Upper lobe of left lung (tissue), 6 donors: ENCODE measurements around the gene ACTRT2. TPM values are rescaled to one million over a fixed set of nuclear protein-coding genes. Genes with fewer than 3 reads are reported as not detected.

Source experiments
- ATAC-seq, 2 donors: fragments of 200-7000 bp; cut with Tn5 transposase; one replicate each; pipeline ENCODE4 v1.9.1; 2022; ENCODE audit warnings: mild to moderate bottlenecking in 2 of 2, moderate library complexity in 2 of 2; ENCODE audit not compliant: low FRiP score in 2 of 2
- DNase-seq, 2 donors: peaks; one replicate each; pipeline ENCODE4 v3.0.0-alpha.2; 2019 to 2020
- H3K27ac ChIP-seq, 4 donors: fragments of 200-600 bp; sonication (generic); one replicate each; pipeline ENCODE4 v1.5.1; 2016 to 2019
- H3K27me3 ChIP-seq, 4 donors: fragments of 200-600 bp; sonication (generic); one replicate each; pipeline ENCODE4 v1.5.1; 2017 to 2019
- H3K36me3 ChIP-seq, 4 donors: fragments of 200-600 bp; sonication (generic); one replicate each; pipeline ENCODE4 v1.5.1; 2016 to 2019
- H3K4me1 ChIP-seq, 4 donors: fragments of 200-600 bp; sonication (generic); one replicate each; pipeline ENCODE4 v1.5.1; 2018 to 2019
- H3K4me3 ChIP-seq, 4 donors: fragments of 200-600 bp; sonication (generic); one replicate each; pipeline ENCODE4 v1.5.1; 2017 to 2019; ENCODE audit warnings: mild to moderate bottlenecking in 2 of 4, moderate library complexity in 1 of 4
- H3K9me3 ChIP-seq, 4 donors: fragments of 200-600 bp; sonication (generic); one replicate each; pipeline ENCODE4 v1.5.1; 2018 to 2019
- EP300 ChIP-seq, 4 donors: sonication (generic); formaldehyde crosslinking; IDR thresholded peaks; one replicate each; pipeline ENCODE4 v1.5.1; 2017; ENCODE audit warnings: antibody characterized with exemption in 4 of 4, control low read depth in 2 of 4
- POLR2A ChIP-seq, 4 donors: fragments of 450-650 bp; IDR thresholded peaks; one replicate each; pipeline ENCODE4 v1.5.1; 2016 to 2017; ENCODE audit warnings: antibody characterized with exemption in 4 of 4, mild to moderate bottlenecking in 2 of 4
- POLR2AphosphoS5 ChIP-seq, 2 donors: sonication (generic); formaldehyde crosslinking; IDR thresholded peaks; one replicate each; pipeline ENCODE4 v1.5.1; 2017; ENCODE audit warnings: antibody characterized with exemption in 2 of 2
- WGBS, 2 donors: methylation state at CpG; one replicate each; pipeline ENCODE4 v1.1.5; 2017 to 2018; 5-methylcytosine and 5-hydroxymethylcytosine counted together
- total RNA-seq, 6 donors: library from RNA; depleted of rRNA in 4 of 6; stranded (reverse); fragments of >200 nt in 4 of 6; gene quantifications; one replicate each; pipeline versions ENCODE4 v1.1.0 to v1.2.1, GENCODE V29; 2016 to 2021
- TF ChIP-seq, protein P1 (sequence below), 6 experiments: fragments of 450-650 bp in 4 of 6; fragments of 200-600 bp in 2 of 6; sonication (generic) in 2 of 6; IDR thresholded peaks; one replicate each; pipeline ENCODE4 v1.5.1; 2016 to 2019; ENCODE audit warnings: antibody characterized with exemption in 6 of 6
- donor health status: DM: no; HTN: no; CAD: no; lungs with moderate emphysema.
- donor health status: DM: no; HTN: yes; CAD: no; lungs with severe emphysema.

ACTRT2 gene
- total RNA-seq, 6 donors from 2014 or later, result not detected

DNA sequence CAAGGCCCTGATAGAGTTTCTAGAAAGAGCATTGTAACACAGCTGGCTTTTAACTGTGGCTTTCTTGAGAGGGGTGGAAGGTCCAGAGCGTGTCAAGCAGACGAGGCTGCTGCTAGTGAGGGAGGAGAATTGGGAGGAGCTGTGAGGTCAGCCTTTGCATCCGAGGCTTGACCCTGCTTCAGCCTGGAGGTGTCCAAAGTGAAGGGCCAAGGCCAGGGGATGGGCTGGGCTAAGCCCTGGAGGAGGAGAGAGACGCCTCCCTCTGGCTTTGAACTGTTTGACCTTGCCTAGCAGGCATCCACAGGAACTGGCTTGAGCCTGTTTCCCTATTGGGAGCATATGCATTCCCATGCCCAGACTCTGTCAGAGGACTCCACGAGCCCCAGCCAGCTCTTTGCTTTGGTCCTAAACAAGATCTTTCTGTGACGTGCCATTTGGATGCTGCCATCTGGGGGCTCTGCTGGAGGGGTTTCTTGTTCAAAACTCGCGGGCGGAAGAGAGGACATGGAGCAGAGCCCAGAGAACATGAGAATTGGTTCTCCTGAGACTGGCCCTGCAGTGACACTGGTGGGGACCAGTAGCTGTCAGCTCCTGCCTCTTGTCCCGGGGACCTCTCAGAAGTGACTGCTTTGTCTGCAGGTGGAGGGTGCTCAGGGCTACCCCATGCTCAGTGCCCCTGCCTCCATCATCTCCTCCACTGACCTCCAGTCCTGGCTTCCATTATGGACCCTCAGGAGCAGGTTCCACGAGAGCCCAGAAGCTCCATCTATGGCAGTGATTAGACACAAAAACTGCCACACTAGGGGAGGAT is 5.5 kb downstream of the ACTRT2 start:
- Histone ChIP-seq H3K9me3 (no peaks in the 10 kb centered on the region), H3K4me3 (no peak overlapping the region)
- 85 to 92% methylated on average over 5 to 11 of the region's 11 CpGs for WGBS, 2 donors

DNA sequence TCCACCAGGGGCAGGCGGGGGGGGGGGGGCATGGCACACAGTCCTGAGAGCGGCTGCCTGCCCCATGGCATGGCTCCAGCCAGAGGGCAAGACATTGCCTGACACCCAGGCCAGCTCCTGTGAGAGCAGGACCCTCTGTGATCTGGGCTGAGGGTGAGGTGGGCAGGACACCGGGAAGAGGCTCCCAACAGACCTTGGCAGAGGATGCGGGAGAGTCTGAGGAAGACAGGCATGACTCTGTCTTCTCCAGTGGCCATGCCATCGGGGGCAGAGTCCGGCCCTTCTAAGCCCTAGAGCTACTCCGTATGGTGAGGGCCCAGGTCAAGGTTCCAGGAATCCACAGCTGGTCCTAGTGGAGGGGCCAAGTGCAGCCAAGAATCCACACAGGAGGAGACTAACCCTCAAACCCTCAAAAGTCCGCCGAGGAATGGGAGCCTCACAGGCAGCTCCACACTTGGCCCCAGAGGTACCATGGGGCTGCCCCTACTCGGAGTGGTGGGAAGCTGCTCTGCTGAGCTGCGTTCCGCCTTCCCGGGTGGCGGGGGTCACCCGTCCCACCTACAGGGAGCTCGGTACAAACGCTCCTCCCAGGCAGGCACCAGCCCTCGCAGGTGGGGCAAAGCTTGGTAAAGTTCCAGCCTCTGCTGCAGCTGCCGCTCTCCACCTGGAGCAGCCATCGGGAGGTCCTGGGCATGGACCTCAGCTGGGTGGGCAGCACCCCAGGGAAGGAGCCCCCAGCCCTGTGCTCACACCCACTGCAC is 6.5 kb downstream of the ACTRT2 start:
- ATAC-seq (no peak), DNase-seq (peak in 1 of 2 donors; percentile 60)
- Histone ChIP-seq H3K27me3 (peaks cover 0 to 10% (median 0%) of the 10 kb centered on the region in 4 donors), H3K9me3 (no peaks in the 10 kb centered on the region), H3K4me1 (no peaks in the 10 kb centered on the region), H3K27ac (no peak overlapping the region), H3K36me3 (no peaks in the 10 kb centered on the region), H3K4me3 (no peak overlapping the region)
- TF ChIP-seq POLR2AphosphoS5 (IDR thresholded peaks at IDR 0.05), result no peak
- TF ChIP-seq POLR2A (IDR thresholded peaks at IDR 0.05), result no peak
- TF ChIP-seq, protein P1, sequence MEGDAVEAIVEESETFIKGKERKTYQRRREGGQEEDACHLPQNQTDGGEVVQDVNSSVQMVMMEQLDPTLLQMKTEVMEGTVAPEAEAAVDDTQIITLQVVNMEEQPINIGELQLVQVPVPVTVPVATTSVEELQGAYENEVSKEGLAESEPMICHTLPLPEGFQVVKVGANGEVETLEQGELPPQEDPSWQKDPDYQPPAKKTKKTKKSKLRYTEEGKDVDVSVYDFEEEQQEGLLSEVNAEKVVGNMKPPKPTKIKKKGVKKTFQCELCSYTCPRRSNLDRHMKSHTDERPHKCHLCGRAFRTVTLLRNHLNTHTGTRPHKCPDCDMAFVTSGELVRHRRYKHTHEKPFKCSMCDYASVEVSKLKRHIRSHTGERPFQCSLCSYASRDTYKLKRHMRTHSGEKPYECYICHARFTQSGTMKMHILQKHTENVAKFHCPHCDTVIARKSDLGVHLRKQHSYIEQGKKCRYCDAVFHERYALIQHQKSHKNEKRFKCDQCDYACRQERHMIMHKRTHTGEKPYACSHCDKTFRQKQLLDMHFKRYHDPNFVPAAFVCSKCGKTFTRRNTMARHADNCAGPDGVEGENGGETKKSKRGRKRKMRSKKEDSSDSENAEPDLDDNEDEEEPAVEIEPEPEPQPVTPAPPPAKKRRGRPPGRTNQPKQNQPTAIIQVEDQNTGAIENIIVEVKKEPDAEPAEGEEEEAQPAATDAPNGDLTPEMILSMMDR (IDR thresholded peaks at IDR 0.05), result no peak
- TF ChIP-seq EP300 (IDR thresholded peaks at IDR 0.05), result no peak
- 76 to 89% methylated on average over 5 to 19 of the region's 20 CpGs for WGBS, 2 donors

More for the DNA sequence above, 5.5 kb downstream of the ACTRT2 start:
- TF ChIP-seq, protein P1 (IDR thresholded peaks at IDR 0.05), result no peak
- no peak for TF ChIP-seq POLR2A (IDR thresholded peaks at IDR 0.05)
- TF ChIP-seq EP300 (IDR thresholded peaks at IDR 0.05), result no peak
- no peak for TF ChIP-seq POLR2AphosphoS5 (IDR thresholded peaks at IDR 0.05)
- Histone ChIP-seq H3K27me3 (peaks cover 0 to 10% (median 0%) of the 10 kb centered on the region in 4 donors), H3K4me1 (no peaks in the 10 kb centered on the region), H3K27ac (no peak overlapping the region), H3K36me3 (no peaks in the 10 kb centered on the region)
- DNase-seq (no peak), ATAC-seq (no peak)

DNA sequence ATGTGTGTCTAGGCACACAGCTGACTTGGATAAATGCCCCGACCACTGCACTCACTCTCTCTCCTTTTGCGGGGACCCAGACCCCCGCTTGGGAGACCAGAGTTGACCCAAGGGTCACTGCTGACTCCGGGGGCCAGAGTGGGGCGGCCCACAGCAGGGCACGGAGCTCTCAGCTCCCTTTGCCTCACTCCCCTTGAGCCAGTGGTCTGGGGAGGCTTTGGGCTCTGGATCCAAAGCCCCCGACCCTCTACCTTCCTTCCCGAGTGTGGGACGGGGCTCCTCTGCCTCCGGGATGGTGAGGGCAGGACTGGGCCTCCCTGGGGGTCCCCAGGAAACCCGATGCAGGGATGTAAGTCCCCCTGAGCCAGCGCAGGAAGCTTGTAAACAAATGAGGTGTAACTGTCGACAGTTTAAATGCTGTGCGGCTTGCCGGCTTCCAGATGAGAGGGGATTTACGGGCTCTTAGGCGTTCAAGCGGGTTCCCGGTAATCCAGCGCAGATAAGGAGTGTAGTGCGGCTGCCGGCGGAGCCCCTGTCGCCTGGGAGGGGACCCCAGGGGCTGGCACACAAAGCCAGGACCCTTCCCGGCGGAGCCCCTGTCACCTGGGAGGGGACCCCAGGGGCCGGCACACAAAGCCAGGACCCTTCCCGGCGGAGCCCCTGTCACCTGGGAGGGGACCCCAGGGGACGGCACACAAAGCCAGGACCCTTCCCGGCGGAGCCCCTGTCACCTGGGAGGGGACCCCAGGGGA is 7.4 kb downstream of the ACTRT2 start:
- DNase-seq (peak in 1 of 2 donors; percentile 57), ATAC-seq (no peak)
- Histone ChIP-seq H3K4me3 (no peak overlapping the region), H3K27ac (no peak overlapping the region), H3K36me3 (no peaks in the 10 kb centered on the region), H3K4me1 (no peaks in the 10 kb centered on the region), H3K27me3 (peaks cover 0 to 10% (median 0%) of the 10 kb centered on the region in 4 donors), H3K9me3 (no peaks in the 10 kb centered on the region)
- 23 to 37% methylated on average over 13 to 30 of the region's 32 CpGs for WGBS, 2 donors
- TF ChIP-seq, protein P1 (IDR thresholded peaks at IDR 0.05), result no peak
- TF ChIP-seq POLR2A (IDR thresholded peaks at IDR 0.05), result no peak
- TF ChIP-seq EP300 (IDR thresholded peaks at IDR 0.05), result no peak
- no peak for TF ChIP-seq POLR2AphosphoS5 (IDR thresholded peaks at IDR 0.05)

DNA sequence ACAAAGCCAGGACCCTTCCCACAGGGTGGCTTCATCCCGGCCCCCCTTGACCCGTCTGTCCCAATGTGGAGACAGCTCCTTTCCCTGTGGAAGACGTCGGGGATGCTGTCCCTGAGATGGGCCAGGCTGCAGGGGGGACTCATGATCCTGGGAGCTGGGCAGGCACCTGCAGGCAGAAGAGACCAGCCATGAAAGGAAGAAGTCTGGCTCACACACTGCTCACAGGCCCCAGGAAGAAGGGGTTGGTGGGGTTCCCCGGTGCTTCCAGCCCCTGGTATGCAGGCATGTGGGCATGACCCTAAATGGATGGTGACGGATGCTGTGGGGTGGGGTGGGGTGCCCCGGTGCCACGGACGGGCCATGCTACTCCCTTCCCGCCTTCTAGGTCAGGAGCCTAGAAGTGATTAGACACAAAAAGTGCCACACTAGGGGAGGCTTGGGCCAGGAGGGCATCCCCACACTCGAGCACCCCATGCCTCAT is 8.3 kb downstream of the ACTRT2 start:
- Histone ChIP-seq H3K27ac (no peak overlapping the region), H3K4me3 (no peak overlapping the region), H3K27me3 (peaks cover 0 to 10% (median 0%) of the 10 kb centered on the region in 4 donors), H3K4me1 (no peaks in the 10 kb centered on the region), H3K36me3 (no peaks in the 10 kb centered on the region), H3K9me3 (no peaks in the 10 kb centered on the region)
- TF ChIP-seq, protein P1 (IDR thresholded peaks at IDR 0.05), result no peak
- no peak for TF ChIP-seq EP300 (IDR thresholded peaks at IDR 0.05)
- TF ChIP-seq POLR2AphosphoS5 (IDR thresholded peaks at IDR 0.05), result no peak
- no peak for TF ChIP-seq POLR2A (IDR thresholded peaks at IDR 0.05)
- 84% methylated on average over 11 of the region's 11 CpGs; no CpG with 5 or more reads in 1 of the 2 donors for WGBS, 2 donors
- peak in 1 of 2 donors; percentile 43 for DNase-seq
- no peak for ATAC-seq
